NT2/D1 (cell line): Measurements from ENCODE around the gene PPP2R3B.

Experiments
- SUZ12 ChIP-seq: IDR thresholded peaks from 2 replicates; pipeline ENCODE4 v1.6.1; 2011; ENCODE audit not compliant: insufficient read length, insufficient read depth; ENCODE audit errors: extremely low read depth
- YY1 ChIP-seq: IDR thresholded peaks from 2 replicates; pipeline ENCODE4 v1.6.1; 2011; ENCODE audit not compliant: insufficient read length, insufficient read depth
- ZNF274 ChIP-seq: IDR thresholded peaks from 2 replicates; pipeline ENCODE4 v1.6.1; 2011; ENCODE audit warnings: mild to moderate bottlenecking, low read depth, low read length

DNA sequence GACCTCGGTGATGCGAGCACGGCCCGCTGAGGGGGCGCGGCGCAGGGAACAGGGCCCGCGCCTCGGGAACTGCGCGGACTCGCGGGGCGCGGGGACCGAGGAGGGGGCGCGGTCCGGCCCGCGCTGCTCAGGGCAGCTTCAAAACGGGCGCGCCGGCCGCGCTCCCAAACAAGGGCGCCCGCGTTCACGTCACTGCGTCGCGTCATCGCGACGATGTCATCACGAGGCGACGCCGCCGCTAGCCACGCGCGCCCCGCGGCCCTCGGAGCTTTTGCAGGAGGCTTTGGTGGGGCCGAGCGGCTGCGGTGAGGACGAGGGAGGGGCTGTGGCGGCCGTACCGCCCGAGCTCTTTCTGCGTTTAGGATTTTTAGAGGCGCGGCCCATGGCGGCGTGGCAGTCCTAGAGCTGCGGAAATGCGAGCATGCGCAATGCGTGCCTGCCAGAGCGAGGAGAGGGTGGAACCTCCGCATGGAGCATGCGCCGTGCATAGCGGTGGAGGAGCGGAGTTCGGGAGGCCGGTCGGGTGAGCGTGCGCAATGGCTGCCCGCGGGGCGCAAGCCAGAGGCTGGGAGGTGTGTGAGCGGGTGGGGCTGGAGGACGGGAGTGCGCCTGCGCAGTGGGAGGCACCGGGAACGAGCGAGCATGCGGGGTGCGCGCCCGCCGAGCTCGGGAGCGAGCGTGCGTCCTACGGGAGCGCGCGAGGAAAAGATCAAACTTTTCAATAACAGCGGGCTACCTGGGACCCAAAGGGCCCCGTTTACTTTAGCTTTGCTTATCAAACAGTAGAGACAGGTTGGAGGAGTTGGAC, at the start of gene PPP2R3B:
- TF ChIP-seq YY1 (peak; percentile 27), ZNF274 (no peak), SUZ12 (no peak)
